Endothelial cell of umbilical vein (primary cell): ENCODE data around the gene AFTPH. TPM values are rescaled to one million over a fixed set of nuclear protein-coding genes. Genes with fewer than 3 reads are reported as not detected.

Experiments
- BruUV-seq: library from RNA; stranded (reverse); fragments of 400-500 nt; replicated peaks from 2 replicates; lab custom pipeline; 2021; lab: Mats Ljungman, UMichigan
- CTCF ChIA-PET: fragments of 300-600, 350-600 bp; sonication (Branson Sonifier 250); formaldehyde crosslinking; loops from one replicate; lab custom pipeline; 2021; ENCODE audit warnings: antibody characterized with exemption, inconsistent platforms; lab: Charles Lee
- POLR2A ChIA-PET: fragments of 300-600, 350-600 bp; sonication (Branson Sonifier 250); formaldehyde crosslinking; loops from one replicate; lab custom pipeline; 2021; ENCODE audit warnings: antibody characterized with exemption, inconsistent platforms; lab: Charles Lee
- DNase-seq: peaks from one replicate; pipeline ENCODE4 v3.0.0-alpha.2; 2011; ENCODE audit warnings: low read depth, low spot score
- FAIRE-seq: peaks from 2 replicates; lab custom pipeline; 2011; peaks lifted over from hg19 to GRCh38; lab: Jason Lieb, UNC
- H2AFZ ChIP-seq: 2 replicates; pipeline ENCODE4 v1.6.0; 2012; ENCODE audit warnings: low read depth, low read length, control low read depth, inconsistent platforms
- H3K27ac ChIP-seq: 2 replicates; pipeline ENCODE4 v1.5.1; 2011; ENCODE audit warnings: low read depth, mild to moderate bottlenecking, control low read depth, low read length, moderate library complexity; ENCODE audit not compliant: insufficient read depth
- H3K27me3 ChIP-seq, 2 experiments: 2 replicates each; pipeline versions ENCODE4 v1.6.0 to v1.6.1; 2011; ENCODE audit warnings: low read length in 2 of 2, mixed read lengths in 1 of 2; ENCODE audit not compliant: control insufficient read depth in 2 of 2, insufficient read depth in 2 of 2
- H3K36me3 ChIP-seq, 2 experiments: 2 replicates in 1 of 2; 3 replicates in 1 of 2; pipeline ENCODE4 v1.5.1; 2011; ENCODE audit warnings: low read length in 2 of 2, mild to moderate bottlenecking in 1 of 2, moderate library complexity in 1 of 2; ENCODE audit not compliant: control insufficient read depth in 2 of 2, insufficient read depth in 2 of 2; ENCODE audit errors: extremely low read depth in 1 of 2
- H3K4me1 ChIP-seq: 3 replicates; pipeline ENCODE4 v1.5.1; 2011; ENCODE audit warnings: mild to moderate bottlenecking, low read length; ENCODE audit not compliant: control insufficient read depth, insufficient read depth; ENCODE audit errors: extremely low read depth
- H3K4me2 ChIP-seq: 2 replicates; pipeline ENCODE4 v1.6.1; 2011; ENCODE audit warnings: low read length, control low read depth, mixed read lengths; ENCODE audit not compliant: insufficient read depth
- H3K4me3 ChIP-seq, 3 experiments: fragments of 200-600 bp in 1 of 3; sonication (generic), shearing (Covaris generic) in 1 of 3; replicated peaks in 1 of 3; 2 replicates each; pipeline ENCODE4 v1.5.1; 2011 to 2016; ENCODE audit warnings: control low read depth in 3 of 3, low read length in 3 of 3, mild to moderate bottlenecking in 2 of 3, inconsistent platforms in 1 of 3, low read depth in 1 of 3, moderate library complexity in 1 of 3; ENCODE audit not compliant: insufficient read depth in 1 of 3
- H3K79me2 ChIP-seq: 2 replicates; pipeline ENCODE4 v1.6.0; 2012; ENCODE audit warnings: low read length, inconsistent platforms; ENCODE audit not compliant: control insufficient read depth, insufficient read depth
- H3K9ac ChIP-seq: replicated peaks from 2 replicates; pipeline ENCODE3; 2011; ENCODE audit warnings: low read length, control low read depth; ENCODE audit not compliant: insufficient read depth; ENCODE audit errors: extremely low read depth
- H3K9me1 ChIP-seq: replicated peaks from 3 replicates; pipeline ENCODE4 v1.6.0; 2011; ENCODE audit warnings: mild to moderate bottlenecking, low read length; ENCODE audit not compliant: control insufficient read depth, insufficient read depth; ENCODE audit errors: extremely low read depth
- H3K9me3 ChIP-seq: replicated peaks from 2 replicates; pipeline ENCODE4 v1.5.1; 2012; ENCODE audit warnings: low read length, inconsistent platforms; ENCODE audit not compliant: control insufficient read depth, insufficient read depth
- H4K20me1 ChIP-seq: replicated peaks from 2 replicates; pipeline ENCODE3; 2011; ENCODE audit warnings: mild to moderate bottlenecking, low read length; ENCODE audit not compliant: control insufficient read depth, insufficient read depth; ENCODE audit errors: extremely low read depth
- EZH2 ChIP-seq: IDR thresholded peaks from 2 replicates; pipeline ENCODE4 v1.6.1; 2012; ENCODE audit warnings: borderline replicate concordance, low read depth, mild to moderate bottlenecking, moderate library complexity, low read length, inconsistent platforms; ENCODE audit not compliant: severe bottlenecking
- FOS ChIP-seq: IDR thresholded peaks from 2 replicates; pipeline ENCODE4 v1.6.1; 2011; ENCODE audit warnings: mild to moderate bottlenecking, low read length, moderate library complexity, borderline replicate concordance; ENCODE audit not compliant: insufficient read depth
- GATA2 ChIP-seq: IDR thresholded peaks from 2 replicates; pipeline ENCODE4 v1.7.0; 2011; ENCODE audit warnings: low read depth, mild to moderate bottlenecking, moderate library complexity, mixed read lengths, low read length; ENCODE audit not compliant: insufficient read length, insufficient read depth
- JUN ChIP-seq: IDR thresholded peaks from 2 replicates; pipeline ENCODE4 v1.6.1; 2011; ENCODE audit warnings: borderline replicate concordance, low read depth; ENCODE audit not compliant: insufficient read length, insufficient read depth
- MYC ChIP-seq: IDR thresholded peaks from one replicate; pipeline ENCODE4 v1.6.1; 2011; ENCODE audit warnings: mild to moderate bottlenecking, low read depth, low read length
- POLR2A ChIP-seq: IDR thresholded peaks from 2 replicates; pipeline ENCODE4 v1.6.1; 2012; ENCODE audit warnings: low read depth, mild to moderate bottlenecking, control low read depth, low read length
- POLR2AphosphoS5 ChIP-seq: IDR thresholded peaks from 2 replicates; pipeline ENCODE4 v1.6.1; 2012; ENCODE audit warnings: low read depth, mild to moderate bottlenecking, control low read depth, low read length, moderate library complexity; ENCODE audit not compliant: insufficient read depth
- dilution Hi-C: fragments of 300-500 bp; cut with MboI; formaldehyde crosslinking; loops from one replicate; pipeline ENCODE4 v1.15.0; 2019; ENCODE audit warnings: low sequenced_read_pairs; ENCODE audit not compliant: extremely low pct_ligation_motif_present
- intact Hi-C: fragments of 100-400 bp; cut with micrococcal nuclease; formaldehyde crosslinking; loops from one replicate; pipeline ENCODE4 v1.10.0; 2022
- polyA plus RNA-seq, 4 experiments: library from polyadenylated mRNA; depleted of rRNA in 3 of 4; stranded (reverse) in 3 of 4; unstranded in 1 of 4; fragments of >200 nt; gene quantifications; 2 replicates each; pipeline versions ENCODE4 v1.2.1 to v1.2.3, GENCODE V29; 2011 to 2012; ENCODE audit warnings: missing spikeins in 1 of 4
- total RNA-seq: library from RNA; stranded (reverse); gene quantifications from 2 replicates; pipeline ENCODE4 v1.2.3, GENCODE V29; 2021
- TF ChIP-seq, protein P1 (sequence below): IDR thresholded peaks from 2 replicates; pipeline ENCODE4 v1.6.1; 2011; ENCODE audit not compliant: insufficient read depth, insufficient read length
- TF ChIP-seq, protein P2 (sequence below), 2 donors: IDR thresholded peaks; 1 replicate in 1 of 2; 2 replicates in 1 of 2; pipeline ENCODE4 v1.5.1; 2011; ENCODE audit warnings: low read length in 2 of 2, mild to moderate bottlenecking in 2 of 2, moderate library complexity in 2 of 2, control low read depth in 1 of 2, inconsistent platforms in 1 of 2, low read depth in 1 of 2; ENCODE audit not compliant: insufficient read depth in 1 of 2; ENCODE audit errors: extremely low read depth in 1 of 2

The AFTPH gene
- total and polyA plus RNA-seq, 2 donors (not counting 3 experiments of a cell fraction or from before 2014, with no cell fraction given): 6.9 to 15.3 TPM

DNA sequence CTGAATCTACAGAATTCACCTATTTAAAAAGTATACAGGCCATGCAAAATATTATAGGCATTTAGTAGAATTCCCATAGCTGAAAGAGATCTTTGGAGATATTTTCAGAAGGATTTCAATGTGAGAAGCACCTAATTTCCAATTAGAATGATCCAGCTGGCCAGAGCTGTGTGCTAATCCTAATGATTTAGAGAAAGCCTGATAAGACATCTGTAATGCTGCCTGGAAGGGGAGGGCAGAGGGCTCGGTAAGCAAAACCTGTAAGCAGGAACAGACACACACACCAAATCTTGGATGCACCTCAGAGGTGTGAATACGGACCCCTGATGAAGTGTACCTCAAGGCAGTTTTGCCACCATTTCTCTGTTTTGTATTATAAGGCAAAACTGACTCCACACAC is 115.6 kb downstream of the AFTPH start:
- peaks cover 13% of the 10 kb centered on the region for H3K4me1 ChIP-seq
- dilution Hi-C loops (no loop called here), intact Hi-C loops (loop anchor here (10.0 kb wide), 1 partner anchor 495 kb away; the partner anchor contains the start of gene PELI1)
- no peak overlapping the region for H3K27ac ChIP-seq
- no peak for TF ChIP-seq MYC
- no peak for TF ChIP-seq GATA2
- TF ChIP-seq POLR2A: no peak
- TF ChIP-seq JUN: no peak
- no peak for TF ChIP-seq FOS
- no peak for TF ChIP-seq EZH2
- TF ChIP-seq, protein P1, sequence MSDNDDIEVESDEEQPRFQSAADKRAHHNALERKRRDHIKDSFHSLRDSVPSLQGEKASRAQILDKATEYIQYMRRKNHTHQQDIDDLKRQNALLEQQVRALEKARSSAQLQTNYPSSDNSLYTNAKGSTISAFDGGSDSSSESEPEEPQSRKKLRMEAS: no peak
- TF ChIP-seq, protein P2, sequence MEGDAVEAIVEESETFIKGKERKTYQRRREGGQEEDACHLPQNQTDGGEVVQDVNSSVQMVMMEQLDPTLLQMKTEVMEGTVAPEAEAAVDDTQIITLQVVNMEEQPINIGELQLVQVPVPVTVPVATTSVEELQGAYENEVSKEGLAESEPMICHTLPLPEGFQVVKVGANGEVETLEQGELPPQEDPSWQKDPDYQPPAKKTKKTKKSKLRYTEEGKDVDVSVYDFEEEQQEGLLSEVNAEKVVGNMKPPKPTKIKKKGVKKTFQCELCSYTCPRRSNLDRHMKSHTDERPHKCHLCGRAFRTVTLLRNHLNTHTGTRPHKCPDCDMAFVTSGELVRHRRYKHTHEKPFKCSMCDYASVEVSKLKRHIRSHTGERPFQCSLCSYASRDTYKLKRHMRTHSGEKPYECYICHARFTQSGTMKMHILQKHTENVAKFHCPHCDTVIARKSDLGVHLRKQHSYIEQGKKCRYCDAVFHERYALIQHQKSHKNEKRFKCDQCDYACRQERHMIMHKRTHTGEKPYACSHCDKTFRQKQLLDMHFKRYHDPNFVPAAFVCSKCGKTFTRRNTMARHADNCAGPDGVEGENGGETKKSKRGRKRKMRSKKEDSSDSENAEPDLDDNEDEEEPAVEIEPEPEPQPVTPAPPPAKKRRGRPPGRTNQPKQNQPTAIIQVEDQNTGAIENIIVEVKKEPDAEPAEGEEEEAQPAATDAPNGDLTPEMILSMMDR (IDR thresholded peaks at IDR 0.05; ENCODE audit: extremely low read depth in 1 of 2, insufficient read depth in 1 of 2, low read depth in 1 of 2, low read length in 2 of 2): no peak
- TF ChIP-seq POLR2AphosphoS5: no peak
- CTCF ChIA-PET: interaction anchor here (0.9 to 1.6 kb wide), 3 partner anchors 10 to 53 kb away, joined by 3 to 6 read pairs (median 5); no protein-coding TSS in a partner anchor
- no peak overlapping the region for H2AFZ ChIP-seq
- no peaks in the 10 kb centered on the region for H3K9me1 ChIP-seq
- H3K4me2 ChIP-seq: no peak overlapping the region
- no TSS peak for BruUV-seq
- H3K79me2 ChIP-seq: peaks cover 80% of the 10 kb centered on the region
- FAIRE-seq: no peak
- no peaks in the 10 kb centered on the region for H3K27me3 ChIP-seq
- DNase-seq: no peak
- POLR2A ChIA-PET: no interaction called here
- no peaks in the 10 kb centered on the region for H3K9me3 ChIP-seq
- H4K20me1 ChIP-seq: no peaks in the 10 kb centered on the region
- no peak overlapping the region for H3K4me3 ChIP-seq
- no peak overlapping the region for H3K9ac ChIP-seq
- H3K36me3 ChIP-seq: peaks cover 2 to 5% of the 10 kb centered on the region in 2 experiments
